CD4-positive, alpha-beta T cell treated with Interleukin-4 for 1 hour (primary cell): ENCODE measurements around the gene TRIOBP.
A peak's percentile ranks its signal among the peaks of the same experiment; 100 is the strongest.
"Not testable (repeated sequence)": the region's sequence is repeated elsewhere in the genome, so short reads cannot be mapped to it uniquely, and the experiment has no call there.

Experiments
- DNase-seq, 2 donors: peaks; one replicate each; pipeline ENCODE4 v3.0.0-alpha.2; 2020 to 2022

The TRIOBP gene

DNA sequence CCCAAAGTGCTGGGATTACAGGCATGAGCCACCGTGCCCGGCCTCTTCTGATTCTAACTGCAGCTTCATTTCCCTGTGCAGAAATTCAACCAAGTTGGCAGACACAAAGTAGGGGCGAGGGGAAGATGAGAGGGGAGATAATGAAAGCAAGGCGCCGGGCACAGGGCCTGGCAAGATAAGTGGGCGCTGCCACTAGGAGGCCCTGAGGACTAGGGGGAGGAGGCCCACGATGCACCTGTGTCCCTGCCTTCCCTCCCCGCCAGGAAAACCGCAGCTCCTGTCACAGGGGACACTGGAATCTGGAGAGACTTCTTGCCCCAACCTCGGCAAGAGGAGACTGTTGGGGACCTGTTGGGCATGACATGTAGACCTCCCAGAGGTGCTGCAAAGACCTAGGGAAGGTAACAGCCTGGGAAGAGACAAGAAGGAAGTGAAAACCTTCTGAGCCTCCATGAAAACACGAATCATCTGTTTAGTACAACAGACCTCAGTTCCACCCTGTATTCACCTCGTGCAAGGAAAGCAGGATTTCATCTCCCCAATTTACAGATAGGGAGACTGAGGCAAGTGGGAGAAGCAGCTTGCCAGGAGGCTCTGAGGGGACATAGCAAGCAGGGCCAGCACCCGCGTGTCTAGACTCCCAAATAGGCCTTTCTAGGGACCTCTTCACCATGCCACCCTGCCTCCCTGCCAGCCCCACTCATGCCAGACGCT, 24.5 kb upstream of the TRIOBP start:
- DNase-seq: peak; percentile 29 to 33

DNA sequence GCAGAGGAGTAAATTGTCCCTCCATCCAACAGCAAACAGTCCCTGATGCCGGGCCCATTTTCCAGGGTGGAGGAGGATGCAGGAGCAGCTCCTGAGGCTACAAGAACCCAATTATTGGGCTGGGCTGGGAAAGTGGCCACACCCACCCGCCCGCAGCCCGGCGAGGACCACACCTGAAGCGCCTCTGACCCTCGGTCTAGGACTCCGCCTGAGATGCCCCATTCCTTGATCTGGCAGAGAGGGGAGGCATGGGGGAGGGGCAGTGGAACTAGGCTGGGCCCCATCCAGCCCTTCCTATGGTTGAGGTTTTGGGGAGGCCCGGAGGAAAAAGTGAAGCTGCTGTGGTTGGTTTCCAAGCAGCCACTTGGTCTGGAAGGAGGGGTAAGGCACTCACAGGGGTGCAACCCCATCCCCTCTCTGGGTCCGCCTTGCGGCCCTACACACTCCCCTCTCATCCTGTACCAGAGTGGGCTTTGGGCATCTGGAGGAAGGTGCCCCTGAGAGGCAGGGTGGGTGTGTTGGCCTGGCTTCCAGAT, 23.9 kb upstream of the TRIOBP start:
- DNase-seq: no peak

GRCh38 chr22:37674248-37674647, 22.6 kb upstream of the TRIOBP start:
- DNase-seq: no peak

DNA sequence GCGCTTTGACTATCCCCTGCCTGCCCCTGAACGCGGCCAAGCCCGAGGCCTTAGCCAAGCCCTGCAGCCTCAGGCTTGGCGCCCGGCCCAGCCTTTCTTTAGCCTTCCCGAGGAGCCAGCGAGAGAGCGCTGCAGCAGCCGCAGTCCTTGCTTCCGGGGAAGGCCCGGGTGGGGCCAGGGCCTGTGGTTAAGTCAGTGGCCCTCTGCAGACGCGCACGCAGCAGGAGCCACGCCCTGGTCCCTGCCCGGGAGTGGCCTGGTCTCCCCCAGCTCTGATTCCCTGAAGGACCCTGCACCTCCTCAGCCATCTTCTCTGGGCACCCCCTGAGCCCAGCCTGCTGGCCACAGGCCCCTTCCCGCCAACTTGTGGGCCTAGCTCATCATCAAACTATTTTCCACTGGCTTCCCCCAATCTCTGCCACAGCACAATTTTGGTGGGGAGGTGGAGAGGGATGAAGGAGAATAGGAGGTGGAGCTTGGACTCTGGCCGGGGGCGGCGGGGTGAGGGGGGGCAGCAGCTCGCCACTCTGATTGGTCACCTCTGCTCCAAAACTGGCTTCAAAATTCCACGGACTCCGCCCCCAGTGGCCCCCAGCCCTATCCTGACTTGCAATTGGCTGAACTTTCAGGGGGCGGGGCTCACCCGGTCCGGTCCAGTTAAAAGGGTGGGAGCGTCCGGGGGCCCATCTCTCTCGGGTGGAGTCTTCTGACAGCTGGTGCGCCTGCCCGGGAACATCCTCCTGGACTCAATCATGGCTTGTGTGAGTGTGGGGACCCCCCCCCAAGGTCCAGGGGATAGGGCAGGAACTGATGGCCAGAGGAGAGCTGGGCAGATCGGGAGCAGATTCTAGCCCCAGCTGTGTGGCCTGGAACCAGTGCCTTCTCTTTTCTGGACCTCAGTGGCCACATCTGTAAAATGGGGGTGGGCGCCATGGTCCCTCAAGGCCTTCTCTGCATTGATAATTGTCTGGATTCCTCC, 21.6 kb upstream of the TRIOBP start, which contains the start of gene LGALS1:
Gene LGALS1, plus strand, starts transcription at position 686 of the 979 bp plus-strand sequence. Its CDS starts 67 bp downstream, at position 753.
- peak; percentile 72 to 81 for DNase-seq

DNA sequence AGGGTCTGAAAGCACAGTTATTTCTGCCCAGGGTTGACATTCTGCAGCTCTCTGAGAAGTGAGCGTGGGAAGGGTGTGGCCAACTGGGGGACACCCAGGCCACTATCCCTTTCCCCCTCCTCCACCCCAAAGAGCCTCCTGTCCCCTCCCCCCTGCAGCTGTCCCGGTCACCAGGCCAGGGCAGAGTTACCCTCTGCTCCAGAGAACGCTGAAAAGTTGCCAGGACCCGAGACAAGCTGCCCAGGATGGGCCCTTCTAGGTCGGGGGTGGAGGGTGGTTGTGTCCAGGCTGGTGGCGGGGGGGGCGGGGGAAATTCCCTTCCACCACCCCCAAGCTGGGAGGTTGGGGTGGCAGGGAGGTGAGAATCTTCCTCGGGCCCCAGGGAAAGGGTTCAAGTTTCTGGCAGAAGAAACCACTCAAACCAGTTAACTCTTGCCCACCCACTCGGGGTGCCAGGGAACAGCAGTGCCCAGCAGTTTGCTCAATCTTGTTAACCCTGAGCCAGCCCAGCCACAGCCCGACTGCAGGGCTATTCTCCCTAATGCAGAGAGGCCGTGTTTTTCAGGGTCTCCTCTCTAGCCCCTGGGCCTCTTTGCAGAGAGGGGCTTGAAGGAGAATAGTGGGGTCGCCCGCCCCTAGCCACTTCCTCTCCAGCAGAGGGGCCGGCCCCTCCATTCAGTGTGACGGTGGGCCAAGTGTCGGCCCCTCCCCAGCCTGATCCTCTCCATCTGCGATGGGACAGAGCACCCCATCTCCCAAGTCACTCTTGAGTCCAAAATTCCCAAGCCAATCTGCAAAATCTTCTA, 20.7 kb upstream of the TRIOBP start:
- DNase-seq: peak; percentile 32 to 44

GRCh38 chr22:37676736-37677492, 19.9 kb upstream of the TRIOBP start:
- peak; percentile 94 for DNase-seq

DNA sequence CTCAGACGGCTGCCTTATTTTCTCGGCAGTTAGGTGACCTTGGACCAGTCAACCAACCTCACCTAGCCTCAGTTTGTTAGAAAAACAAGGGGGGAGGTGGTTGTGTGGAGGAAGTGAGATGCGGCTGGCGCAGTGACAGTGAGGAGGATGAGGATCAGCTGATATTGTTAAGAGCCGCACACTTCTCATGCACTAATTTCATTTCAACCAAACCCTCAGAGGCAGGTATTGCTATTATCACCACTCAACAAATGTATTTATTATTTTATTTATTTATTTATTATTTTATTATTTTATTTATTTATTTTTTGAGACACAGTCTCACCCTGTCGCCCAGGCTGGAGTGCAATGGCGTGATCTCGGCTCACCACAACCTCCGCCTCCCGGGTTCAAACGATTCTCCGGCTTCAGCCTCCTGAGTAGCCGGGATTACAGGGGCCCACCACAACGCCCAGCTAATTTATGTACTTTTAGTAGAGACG, 19.3 kb upstream of the TRIOBP start:
- DNase-seq: no peak

- DNase-seq: no peak
Measured at GRCh38 chr22:37678372-37678771, 18.5 kb upstream of the TRIOBP start.

DNA sequence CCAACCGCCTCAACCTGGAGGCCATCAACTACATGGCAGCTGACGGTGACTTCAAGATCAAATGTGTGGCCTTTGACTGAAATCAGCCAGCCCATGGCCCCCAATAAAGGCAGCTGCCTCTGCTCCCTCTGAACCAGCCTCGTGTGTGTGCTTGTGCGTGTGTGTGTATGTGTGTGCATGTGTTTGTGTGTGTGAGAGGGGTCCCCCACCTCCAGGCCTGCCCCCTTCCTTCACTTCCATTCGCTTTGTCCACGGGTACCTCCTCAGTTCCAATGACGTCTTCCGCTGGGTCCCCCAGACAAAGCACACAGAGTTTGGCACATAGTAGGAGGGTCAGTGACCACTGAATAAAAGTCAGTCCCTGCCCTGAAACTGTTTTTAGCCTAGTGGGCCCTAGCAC, 17.2 kb upstream of the TRIOBP start:
- DNase-seq: no peak

- DNase-seq: no peak
Measured at GRCh38 chr22:37680191-37680851, 16.5 kb upstream of the TRIOBP start.

DNA sequence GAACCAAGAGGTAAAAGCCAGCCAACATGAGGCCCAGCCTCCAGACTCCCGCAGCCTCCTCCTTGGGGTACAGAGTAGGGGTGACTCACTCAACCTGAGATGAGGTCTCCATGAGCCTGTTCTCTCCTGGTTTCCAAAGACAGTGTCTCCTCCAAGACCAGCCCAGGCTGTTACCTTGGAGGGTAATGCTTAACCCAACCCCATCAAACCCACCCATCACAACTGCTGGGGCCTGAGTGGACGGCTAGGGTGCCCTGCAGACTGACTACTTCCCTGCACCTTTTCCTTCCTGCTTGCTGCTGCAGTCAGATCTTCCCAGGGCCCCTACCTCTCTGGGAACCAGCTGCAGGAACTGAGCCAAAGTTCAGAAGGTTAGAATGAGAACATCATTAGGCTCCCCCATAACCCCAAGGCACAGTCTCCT, 15.8 kb upstream of the TRIOBP start:
- no peak for DNase-seq

DNA sequence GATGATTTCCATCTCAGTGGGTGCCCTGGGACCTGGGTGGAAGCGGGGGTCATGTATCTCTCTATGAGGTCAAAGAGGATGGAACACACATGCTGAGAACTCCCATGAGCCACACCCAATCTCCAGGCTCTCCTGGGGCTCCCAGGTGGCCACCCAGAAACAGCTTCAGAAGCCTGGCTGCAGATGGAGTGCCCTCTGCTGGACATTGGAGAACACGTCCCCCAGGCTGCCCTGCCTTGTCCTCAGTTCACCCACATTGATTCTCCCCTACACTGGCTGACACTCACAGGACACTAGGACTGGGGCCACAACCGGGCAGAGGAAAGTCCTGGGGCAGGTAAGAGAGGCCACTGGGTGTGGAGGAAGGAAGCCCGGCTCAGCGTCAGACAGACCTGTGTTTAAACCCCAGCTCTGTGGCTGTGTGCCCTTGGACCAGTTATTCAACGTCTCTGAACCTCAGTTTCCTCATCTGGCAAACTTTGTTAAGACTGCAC, 15.2 kb upstream of the TRIOBP start:
- peak; percentile 80 to 82 for DNase-seq

DNA sequence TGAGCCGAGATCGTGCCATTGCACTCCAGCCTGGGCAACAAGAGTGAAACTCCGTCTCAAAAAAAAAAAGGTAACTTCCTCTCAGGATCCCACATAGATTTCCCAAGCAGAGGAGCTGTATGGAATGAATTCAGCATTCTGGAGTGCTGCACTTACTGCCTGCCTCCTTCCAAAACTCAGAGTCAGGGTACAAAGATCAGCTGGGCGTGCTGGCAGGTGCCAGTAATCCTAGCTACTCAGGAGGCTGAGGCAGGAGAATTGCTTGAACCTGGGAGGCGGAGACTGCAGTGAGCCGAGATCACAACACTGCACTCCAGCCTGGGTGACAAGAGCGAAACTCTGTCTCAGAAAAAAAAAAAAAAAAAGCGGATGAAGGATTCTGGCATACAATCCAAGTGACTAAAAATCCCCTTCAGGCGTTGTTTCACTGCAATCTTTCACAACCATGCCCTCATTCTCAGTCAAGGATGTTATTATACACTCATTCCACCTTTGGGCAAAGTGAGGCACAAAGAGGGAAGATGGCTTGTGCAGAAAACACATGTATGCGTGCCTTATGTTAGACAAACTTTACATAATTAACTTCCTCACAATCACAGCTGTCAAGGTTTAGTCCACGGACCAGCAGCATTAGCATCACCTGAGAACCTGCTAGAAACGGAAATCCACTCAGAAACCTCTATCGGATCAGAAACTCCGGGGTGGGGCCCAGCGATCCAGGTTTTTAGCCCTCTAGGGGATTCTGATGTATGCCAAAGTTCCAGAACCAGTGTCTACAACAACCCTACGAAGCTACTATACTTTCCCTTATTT, 11.8 kb upstream of the TRIOBP start:
- no peak for DNase-seq

GRCh38 chr22:37686002-37686982, 10.6 kb upstream of the TRIOBP start, which contains the start of gene NOL12:
NOL12 (plus strand) TSS chr22:37686343; CDS start chr22:37686393, 50 bp downstream.
- DNase-seq: peak; percentile 83 to 86

DNA sequence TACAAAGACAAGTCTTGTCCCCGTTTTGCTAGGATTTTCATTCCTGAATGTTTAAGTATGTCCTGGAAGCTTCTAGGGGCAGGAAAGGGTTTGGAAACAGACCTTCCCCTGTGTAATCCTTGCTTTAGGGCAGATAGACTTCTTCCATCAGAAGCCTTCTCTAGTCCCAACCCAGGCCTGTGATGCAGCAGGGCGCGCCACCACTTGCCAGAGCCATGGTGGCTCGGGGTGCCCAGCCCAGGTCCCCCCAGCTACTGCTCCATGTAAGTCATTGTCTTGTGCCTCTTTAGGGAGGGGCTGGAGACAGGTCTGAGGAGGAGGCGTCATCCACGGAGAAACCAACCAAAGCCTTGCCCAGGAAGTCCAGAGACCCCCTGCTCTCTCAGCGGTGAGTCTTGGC, 6.4 kb upstream of the TRIOBP start:
- no peak for DNase-seq

DNA sequence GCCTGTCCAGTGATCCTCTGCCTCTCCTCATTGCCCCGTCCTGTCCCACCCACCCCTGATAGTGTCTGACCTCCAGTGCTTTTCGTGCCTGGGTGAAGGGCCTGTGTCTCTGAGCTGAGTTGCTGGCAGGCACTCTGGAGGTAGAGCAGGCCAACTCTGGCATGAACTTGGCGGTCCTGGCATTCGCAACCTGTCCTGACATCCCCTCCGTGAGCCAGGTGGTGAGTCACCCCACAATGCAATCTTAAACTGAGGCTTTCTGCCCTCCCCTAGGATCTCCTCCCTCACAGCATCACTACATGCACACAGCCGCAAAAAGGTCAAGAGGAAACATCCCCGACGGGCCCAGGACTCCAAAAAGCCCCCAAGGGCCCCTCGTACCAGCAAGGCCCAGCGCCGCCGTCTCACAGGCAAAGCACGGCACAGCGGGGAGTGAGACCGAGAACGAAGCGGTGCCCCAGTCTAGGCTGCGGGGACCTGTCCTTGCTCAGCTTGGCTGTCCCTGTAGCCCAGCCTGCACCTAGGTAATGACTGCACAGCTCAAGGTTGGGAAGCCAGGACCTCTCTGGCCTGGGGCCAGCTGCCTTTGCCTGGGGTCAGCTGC, 5.8 kb upstream of the TRIOBP start:
- no peak for DNase-seq

DNA sequence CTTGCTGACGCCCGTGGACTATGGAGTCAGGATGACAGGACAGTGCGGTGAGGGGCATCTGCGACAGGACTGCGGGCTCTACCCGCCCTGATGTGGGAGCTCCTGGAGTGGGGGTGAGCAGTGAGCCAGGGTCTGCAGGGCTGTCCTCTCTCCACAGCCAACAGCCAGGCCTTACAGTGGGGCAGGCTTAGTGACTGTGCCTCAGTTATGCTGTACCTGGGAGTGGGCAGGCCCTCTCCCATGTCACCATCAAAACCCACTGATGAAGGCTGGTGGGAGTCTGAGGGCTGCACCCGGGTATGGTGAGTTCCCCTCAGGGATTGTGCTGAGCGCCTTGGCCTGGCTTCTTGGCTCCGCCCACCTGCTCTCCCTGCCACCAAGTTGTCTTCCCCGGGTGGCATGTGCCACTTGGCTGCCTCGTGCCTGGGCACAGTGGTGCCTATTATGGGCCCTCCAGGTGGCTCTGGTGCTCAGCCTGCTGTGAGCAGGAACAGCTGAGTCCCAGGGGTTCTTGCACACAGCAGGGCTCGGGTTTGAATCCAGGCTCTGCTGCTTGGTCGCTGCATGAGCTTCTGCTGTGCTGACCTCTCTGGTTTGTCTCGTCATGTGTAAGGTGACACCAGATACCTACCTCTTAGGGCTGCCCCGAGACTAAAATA, 4.1 kb upstream of the TRIOBP start:
- no peak for DNase-seq

- DNase-seq: not testable (repeated sequence)
Measured at GRCh38 chr22:37694131-37694530, 2.7 kb upstream of the TRIOBP start.
